ENCODE data around the gene RIPK4. TPM values are rescaled to one million over a fixed set of nuclear protein-coding genes. Genes with fewer than 3 reads are reported as not detected.

RIPK4 gene
- total and polyA plus RNA-seq, 2 of the 13 experiments (the other 11 are each of a cell fraction or from before 2014, with no cell fraction given) = 3.1 to 4.9 TPM

DNA sequence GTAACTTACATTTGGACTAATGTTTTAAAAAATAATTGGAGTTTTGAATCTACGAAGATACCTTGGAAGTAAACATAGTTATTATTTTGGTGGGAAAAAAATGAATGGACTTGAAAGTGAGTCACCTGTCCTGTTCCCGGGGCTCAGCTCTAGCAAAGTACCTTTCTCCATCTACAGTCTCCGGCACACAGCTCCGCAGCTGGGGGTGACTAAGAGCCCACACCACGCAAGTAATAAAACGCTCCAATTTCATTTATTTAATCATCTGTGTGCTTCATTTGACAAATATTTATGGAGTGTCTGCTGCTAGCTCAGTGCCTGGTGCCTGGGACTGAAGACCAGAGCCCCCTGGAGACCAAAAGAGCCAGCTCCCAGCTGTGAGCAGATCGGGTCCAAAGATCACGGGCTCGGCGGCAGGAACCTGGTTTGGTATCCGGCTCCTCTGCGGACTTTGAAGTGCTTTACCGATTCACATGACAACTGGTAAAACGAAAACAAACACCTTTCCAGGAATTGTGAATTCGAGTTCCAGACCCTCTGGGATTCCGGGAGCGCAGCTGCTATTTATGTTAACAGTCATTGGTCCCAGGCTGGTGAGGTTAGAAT lies 1.7 kb upstream of the RIPK4 start (continued):
- TF ChIP-seq ZNF576 (CRISPR knock-in tag; IDR thresholded peaks at IDR 0.05) (no peak), RFXAP (CRISPR knock-in tag; IDR thresholded peaks at IDR 0.05; ENCODE audit: borderline replicate concordance) (0 out of 2 replicates have a peak, but pooled peaks have one; percentile 58), FOXP1 (IDR thresholded peaks at IDR 0.05) (no peak), FOXP1 (CRISPR knock-in tag; IDR thresholded peaks at IDR 0.05) (peak; percentile 71), TRAFD1 (CRISPR knock-in tag; IDR thresholded peaks at IDR 0.05; ENCODE audit: borderline replicate concordance) (no peak), FOXA1 (IDR thresholded peaks at IDR 0.05) (no peak), FOXA1 (CRISPR knock-in tag; IDR thresholded peaks at IDR 0.05) (peak; percentile 48), REL (CRISPR knock-in tag; conservative IDR thresholded peaks at IDR 0.05) (no peak), MEF2D (CRISPR knock-in tag; IDR thresholded peaks at IDR 0.05) (no peak), ZNF720 (CRISPR knock-in tag; IDR thresholded peaks at IDR 0.05) (no peak), FOXK2 (IDR thresholded peaks at IDR 0.05) (no peak), ZNF737 (CRISPR knock-in tag; IDR thresholded peaks at IDR 0.05; ENCODE audit: borderline replicate concordance) (no peak), ZNF431 (CRISPR knock-in tag; IDR thresholded peaks at IDR 0.05; ENCODE audit: borderline replicate concordance, low read depth) (no peak), ZNF644 (CRISPR knock-in tag; IDR thresholded peaks at IDR 0.05; ENCODE audit: low read depth) (no peak)
